ENCODE measurements around the gene RTEL1. TPM values are rescaled to one million over a fixed set of nuclear protein-coding genes. Genes with fewer than 3 reads are reported as not detected.

RTEL1 gene
- total and polyA plus RNA-seq, 9 of the 15 experiments (the other 6 are each of a cell fraction or from before 2014, with no cell fraction given): 0.36 to 61.0 (median 17.9) TPM

DNA sequence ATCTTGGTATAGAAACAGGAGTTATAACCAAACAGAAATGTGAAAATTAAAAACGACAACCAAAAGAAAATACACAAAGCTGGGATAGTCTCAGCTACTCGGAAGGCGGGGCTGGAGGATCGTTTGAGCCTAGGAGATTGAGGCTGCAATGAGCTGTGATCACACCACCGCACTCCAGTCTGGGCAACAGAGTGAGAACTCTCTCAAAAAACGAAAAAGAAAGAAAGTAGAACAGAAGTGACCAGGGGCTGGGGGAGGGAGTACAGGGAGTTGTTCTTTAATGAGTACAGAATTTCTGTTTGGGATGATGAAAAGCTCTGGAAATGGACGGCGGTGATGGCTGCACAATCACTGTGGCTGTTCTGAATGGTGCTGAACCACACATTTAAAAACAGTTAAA is 37.1 kb upstream of the RTEL1 start:
- FAIRE-seq (no peak), DNase-seq (ENCODE audit: extremely low read depth in 1 of 4, low spot score in 3 of 4) (no peak), ATAC-seq (no peak)
- Histone ChIP-seq H3K27ac (ENCODE audit: extremely low read depth, low read depth, low read length) (no peak overlapping the region), H3K4me3 (no peak overlapping the region), H3K9me1 (ENCODE audit: control insufficient read depth, insufficient read depth, low read length) (no peaks in the 10 kb centered on the region), H3K4me1 (replicated peaks in 1 of 2; ENCODE audit: control insufficient read depth in 2 of 2, insufficient read depth in 2 of 2, low read length in 2 of 2) (peaks cover 3 to 20% of the 10 kb centered on the region in 2 experiments; a peak in 3 of 5 replicates), H3K79me2 (ENCODE audit: control insufficient read depth, insufficient read depth, low read length) (peaks cover 57% of the 10 kb centered on the region), H3K9ac (ENCODE audit: insufficient read depth in 1 of 2, low read depth in 2 of 2, low read length in 2 of 2) (0 out of 4 replicates have a peak overlapping the region, but pooled peaks of 1 of the 2 experiments have one; percentile 36), H3K27me3 (ENCODE audit: control insufficient read depth in 2 of 2, insufficient read depth in 2 of 2, low read length in 2 of 2) (no peaks in the 10 kb centered on the region), H3K9me3 (replicated peaks; ENCODE audit: control insufficient read depth, insufficient read depth, low read depth, low read length) (no peaks in the 10 kb centered on the region), H2AFZ (ENCODE audit: low read depth, low read length) (no peak overlapping the region), H3K36me3 (ENCODE audit: control insufficient read depth, insufficient read depth, low read length) (peaks cover 35% of the 10 kb centered on the region; the same call in 2 of the 3 replicates), H4K20me1 (replicated peaks; ENCODE audit: control insufficient read depth, insufficient read depth, low read length) (no peaks in the 10 kb centered on the region), H3K4me2 (ENCODE audit: insufficient read depth, low read length) (no peak overlapping the region)
- WGBS (ENCODE audit: insufficient coverage, low coverage, missing lambda C conversion rate): 62% methylated on average over 8 of the region's 8 CpGs
- intact Hi-C loops (cut with micrococcal nuclease): no loop called here
- no TSS peak for BruUV-seq (replicated peaks)
- TF ChIP-seq, protein P1, sequence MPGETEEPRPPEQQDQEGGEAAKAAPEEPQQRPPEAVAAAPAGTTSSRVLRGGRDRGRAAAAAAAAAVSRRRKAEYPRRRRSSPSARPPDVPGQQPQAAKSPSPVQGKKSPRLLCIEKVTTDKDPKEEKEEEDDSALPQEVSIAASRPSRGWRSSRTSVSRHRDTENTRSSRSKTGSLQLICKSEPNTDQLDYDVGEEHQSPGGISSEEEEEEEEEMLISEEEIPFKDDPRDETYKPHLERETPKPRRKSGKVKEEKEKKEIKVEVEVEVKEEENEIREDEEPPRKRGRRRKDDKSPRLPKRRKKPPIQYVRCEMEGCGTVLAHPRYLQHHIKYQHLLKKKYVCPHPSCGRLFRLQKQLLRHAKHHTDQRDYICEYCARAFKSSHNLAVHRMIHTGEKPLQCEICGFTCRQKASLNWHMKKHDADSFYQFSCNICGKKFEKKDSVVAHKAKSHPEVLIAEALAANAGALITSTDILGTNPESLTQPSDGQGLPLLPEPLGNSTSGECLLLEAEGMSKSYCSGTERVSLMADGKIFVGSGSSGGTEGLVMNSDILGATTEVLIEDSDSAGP (CRISPR knock-in tag; IDR thresholded peaks at IDR 0.05): no peak
- TF ChIP-seq SMAD2 (IDR thresholded peaks at IDR 0.05; ENCODE audit: low read depth, low read length): no peak
- TF ChIP-seq, protein P2, sequence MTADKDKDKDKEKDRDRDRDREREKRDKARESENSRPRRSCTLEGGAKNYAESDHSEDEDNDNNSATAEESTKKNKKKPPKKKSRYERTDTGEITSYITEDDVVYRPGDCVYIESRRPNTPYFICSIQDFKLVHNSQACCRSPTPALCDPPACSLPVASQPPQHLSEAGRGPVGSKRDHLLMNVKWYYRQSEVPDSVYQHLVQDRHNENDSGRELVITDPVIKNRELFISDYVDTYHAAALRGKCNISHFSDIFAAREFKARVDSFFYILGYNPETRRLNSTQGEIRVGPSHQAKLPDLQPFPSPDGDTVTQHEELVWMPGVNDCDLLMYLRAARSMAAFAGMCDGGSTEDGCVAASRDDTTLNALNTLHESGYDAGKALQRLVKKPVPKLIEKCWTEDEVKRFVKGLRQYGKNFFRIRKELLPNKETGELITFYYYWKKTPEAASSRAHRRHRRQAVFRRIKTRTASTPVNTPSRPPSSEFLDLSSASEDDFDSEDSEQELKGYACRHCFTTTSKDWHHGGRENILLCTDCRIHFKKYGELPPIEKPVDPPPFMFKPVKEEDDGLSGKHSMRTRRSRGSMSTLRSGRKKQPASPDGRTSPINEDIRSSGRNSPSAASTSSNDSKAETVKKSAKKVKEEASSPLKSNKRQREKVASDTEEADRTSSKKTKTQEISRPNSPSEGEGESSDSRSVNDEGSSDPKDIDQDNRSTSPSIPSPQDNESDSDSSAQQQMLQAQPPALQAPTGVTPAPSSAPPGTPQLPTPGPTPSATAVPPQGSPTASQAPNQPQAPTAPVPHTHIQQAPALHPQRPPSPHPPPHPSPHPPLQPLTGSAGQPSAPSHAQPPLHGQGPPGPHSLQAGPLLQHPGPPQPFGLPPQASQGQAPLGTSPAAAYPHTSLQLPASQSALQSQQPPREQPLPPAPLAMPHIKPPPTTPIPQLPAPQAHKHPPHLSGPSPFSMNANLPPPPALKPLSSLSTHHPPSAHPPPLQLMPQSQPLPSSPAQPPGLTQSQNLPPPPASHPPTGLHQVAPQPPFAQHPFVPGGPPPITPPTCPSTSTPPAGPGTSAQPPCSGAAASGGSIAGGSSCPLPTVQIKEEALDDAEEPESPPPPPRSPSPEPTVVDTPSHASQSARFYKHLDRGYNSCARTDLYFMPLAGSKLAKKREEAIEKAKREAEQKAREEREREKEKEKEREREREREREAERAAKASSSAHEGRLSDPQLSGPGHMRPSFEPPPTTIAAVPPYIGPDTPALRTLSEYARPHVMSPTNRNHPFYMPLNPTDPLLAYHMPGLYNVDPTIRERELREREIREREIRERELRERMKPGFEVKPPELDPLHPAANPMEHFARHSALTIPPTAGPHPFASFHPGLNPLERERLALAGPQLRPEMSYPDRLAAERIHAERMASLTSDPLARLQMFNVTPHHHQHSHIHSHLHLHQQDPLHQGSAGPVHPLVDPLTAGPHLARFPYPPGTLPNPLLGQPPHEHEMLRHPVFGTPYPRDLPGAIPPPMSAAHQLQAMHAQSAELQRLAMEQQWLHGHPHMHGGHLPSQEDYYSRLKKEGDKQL (CRISPR knock-in tag; IDR thresholded peaks at IDR 0.05; ENCODE audit: borderline replicate concordance): no peak
- no peak for TF ChIP-seq ZBTB1 (CRISPR knock-in tag; IDR thresholded peaks at IDR 0.05; ENCODE audit: borderline replicate concordance, low read depth)
- no peak for TF ChIP-seq NR4A1 (CRISPR knock-in tag; IDR thresholded peaks at IDR 0.05)
- TF ChIP-seq NR4A1 (tag; IDR thresholded peaks at IDR 0.05): no peak
- TF ChIP-seq, protein P3, sequence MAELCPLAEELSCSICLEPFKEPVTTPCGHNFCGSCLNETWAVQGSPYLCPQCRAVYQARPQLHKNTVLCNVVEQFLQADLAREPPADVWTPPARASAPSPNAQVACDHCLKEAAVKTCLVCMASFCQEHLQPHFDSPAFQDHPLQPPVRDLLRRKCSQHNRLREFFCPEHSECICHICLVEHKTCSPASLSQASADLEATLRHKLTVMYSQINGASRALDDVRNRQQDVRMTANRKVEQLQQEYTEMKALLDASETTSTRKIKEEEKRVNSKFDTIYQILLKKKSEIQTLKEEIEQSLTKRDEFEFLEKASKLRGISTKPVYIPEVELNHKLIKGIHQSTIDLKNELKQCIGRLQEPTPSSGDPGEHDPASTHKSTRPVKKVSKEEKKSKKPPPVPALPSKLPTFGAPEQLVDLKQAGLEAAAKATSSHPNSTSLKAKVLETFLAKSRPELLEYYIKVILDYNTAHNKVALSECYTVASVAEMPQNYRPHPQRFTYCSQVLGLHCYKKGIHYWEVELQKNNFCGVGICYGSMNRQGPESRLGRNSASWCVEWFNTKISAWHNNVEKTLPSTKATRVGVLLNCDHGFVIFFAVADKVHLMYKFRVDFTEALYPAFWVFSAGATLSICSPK (IDR thresholded peaks at IDR 0.05; ENCODE audit: borderline replicate concordance): no peak
- no peak for TF ChIP-seq ZBTB8A (IDR thresholded peaks at IDR 0.05; ENCODE audit: partially characterized antibody)
- no peak for TF ChIP-seq KDM2B (CRISPR knock-in tag; IDR thresholded peaks at IDR 0.05)
- POLR2A ChIA-PET: interaction anchor here (0.7 to 1.7 kb wide), 2 partner anchors 21 to 243 kb away, joined by 4 read pairs; no protein-coding TSS in a partner anchor
- CTCF ChIA-PET (ENCODE audit: low intra/inter-chr PET ratio): no interaction called here
- in situ Hi-C loops (cut with MboI): no loop called here
